Activated naive CD8-positive, alpha-beta T cell (primary cell): ENCODE results near the gene SLC1A2.

Experiments
- H3K27ac Mint-ChIP-seq: one replicate; pipeline ENCODE4 v1.8.0; 2021; ENCODE audit warnings: mixed read lengths
- H3K27me3 Mint-ChIP-seq: one replicate; pipeline ENCODE4 v1.8.0; 2021; ENCODE audit warnings: mixed read lengths
- H3K36me3 Mint-ChIP-seq: one replicate; pipeline ENCODE4 v1.8.0; 2021; ENCODE audit warnings: mixed read lengths
- H3K4me1 Mint-ChIP-seq: one replicate; pipeline ENCODE4 v1.8.0; 2021; ENCODE audit warnings: low read depth, mixed read lengths
- H3K4me3 Mint-ChIP-seq: one replicate; pipeline ENCODE4 v1.8.0; 2021; ENCODE audit warnings: mild to moderate bottlenecking, mixed read lengths
- H3K9me3 Mint-ChIP-seq: one replicate; pipeline ENCODE4 v1.8.0; 2021; ENCODE audit warnings: low read depth, mixed read lengths

SLC1A2 gene

GRCh38 chr11:35357923-35358322 lies 61.4 kb downstream of the SLC1A2 start:
- H3K4me1 Mint-ChIP-seq = peaks cover 8% of the 10 kb centered on the region
- no peaks in the 10 kb centered on the region for H3K36me3 Mint-ChIP-seq
- no peak overlapping the region for H3K27ac Mint-ChIP-seq
- no peaks in the 10 kb centered on the region for H3K27me3 Mint-ChIP-seq
- no peak overlapping the region for H3K4me3 Mint-ChIP-seq
- H3K9me3 Mint-ChIP-seq = no peaks in the 10 kb centered on the region

GRCh38 chr11:35355102-35355749 lies 64.1 kb downstream of the SLC1A2 start:
- Mint-ChIP-seq H3K27me3 (no peaks in the 10 kb centered on the region), H3K4me3 (no peak overlapping the region), H3K27ac (no peak overlapping the region), H3K36me3 (no peaks in the 10 kb centered on the region), H3K4me1 (peaks cover 10% of the 10 kb centered on the region), H3K9me3 (no peaks in the 10 kb centered on the region)

GRCh38 chr11:35354644-35355043 lies 64.7 kb downstream of the SLC1A2 start:
- H3K27me3 Mint-ChIP-seq = no peaks in the 10 kb centered on the region
- peaks cover 16% of the 10 kb centered on the region for H3K4me1 Mint-ChIP-seq
- no peaks in the 10 kb centered on the region for H3K9me3 Mint-ChIP-seq
- H3K36me3 Mint-ChIP-seq = no peaks in the 10 kb centered on the region
- no peak overlapping the region for H3K27ac Mint-ChIP-seq
- no peak overlapping the region for H3K4me3 Mint-ChIP-seq

- Mint-ChIP-seq H3K27me3 (no peaks in the 10 kb centered on the region), H3K4me3 (no peak overlapping the region), H3K36me3 (no peaks in the 10 kb centered on the region), H3K27ac (no peak overlapping the region), H3K4me1 (peaks cover 29% of the 10 kb centered on the region), H3K9me3 (no peaks in the 10 kb centered on the region)
These were observed 67.1 kb downstream of the SLC1A2 start for GRCh38 chr11:35352077-35352888.

GRCh38 chr11:35349897-35350296 lies 69.5 kb downstream of the SLC1A2 start:
- Mint-ChIP-seq H3K4me1 (peaks cover 28% of the 10 kb centered on the region), H3K27me3 (no peaks in the 10 kb centered on the region), H3K27ac (peak overlapping the region; percentile 70), H3K9me3 (no peaks in the 10 kb centered on the region), H3K4me3 (peak overlapping the region; percentile 27), H3K36me3 (no peaks in the 10 kb centered on the region)

- no peaks in the 10 kb centered on the region for H3K27me3 Mint-ChIP-seq
- H3K27ac Mint-ChIP-seq = peak overlapping the region; percentile 70
- H3K4me1 Mint-ChIP-seq = peaks cover 35% of the 10 kb centered on the region
- H3K36me3 Mint-ChIP-seq = no peaks in the 10 kb centered on the region
- H3K4me3 Mint-ChIP-seq = peak overlapping the region; percentile 56
- no peaks in the 10 kb centered on the region for H3K9me3 Mint-ChIP-seq
These were observed 70.3 kb downstream of the SLC1A2 start for GRCh38 chr11:35348898-35349687.

- no peaks in the 10 kb centered on the region for H3K9me3 Mint-ChIP-seq
- no peak overlapping the region for H3K27ac Mint-ChIP-seq
- H3K4me3 Mint-ChIP-seq = no peak overlapping the region
- no peaks in the 10 kb centered on the region for H3K27me3 Mint-ChIP-seq
- no peaks in the 10 kb centered on the region for H3K36me3 Mint-ChIP-seq
- H3K4me1 Mint-ChIP-seq = peaks cover 46% of the 10 kb centered on the region
These were observed 71.4 kb downstream of the SLC1A2 start for GRCh38 chr11:35347921-35348331.

GRCh38 chr11:35347173-35347878 lies 72.0 kb downstream of the SLC1A2 start:
- Mint-ChIP-seq H3K36me3 (no peaks in the 10 kb centered on the region), H3K27ac (no peak overlapping the region), H3K27me3 (no peaks in the 10 kb centered on the region), H3K4me3 (no peak overlapping the region), H3K9me3 (no peaks in the 10 kb centered on the region), H3K4me1 (peaks cover 51% of the 10 kb centered on the region)

GRCh38 chr11:35346472-35347156 lies 72.7 kb downstream of the SLC1A2 start:
- Mint-ChIP-seq H3K36me3 (no peaks in the 10 kb centered on the region), H3K27me3 (no peaks in the 10 kb centered on the region), H3K9me3 (no peaks in the 10 kb centered on the region), H3K27ac (no peak overlapping the region), H3K4me3 (no peak overlapping the region), H3K4me1 (peaks cover 57% of the 10 kb centered on the region)

- no peak overlapping the region for H3K4me3 Mint-ChIP-seq
- H3K27me3 Mint-ChIP-seq = no peaks in the 10 kb centered on the region
- no peaks in the 10 kb centered on the region for H3K9me3 Mint-ChIP-seq
- H3K27ac Mint-ChIP-seq = no peak overlapping the region
- no peaks in the 10 kb centered on the region for H3K36me3 Mint-ChIP-seq
- peaks cover 52% of the 10 kb centered on the region for H3K4me1 Mint-ChIP-seq
These were observed 74.4 kb downstream of the SLC1A2 start for GRCh38 chr11:35344681-35345574.

- Mint-ChIP-seq H3K36me3 (no peaks in the 10 kb centered on the region), H3K4me1 (peaks cover 36% of the 10 kb centered on the region), H3K27ac (peak overlapping the region; percentile 55), H3K27me3 (no peaks in the 10 kb centered on the region), H3K9me3 (no peaks in the 10 kb centered on the region), H3K4me3 (peak overlapping the region; percentile 32)
These were observed 76.2 kb downstream of the SLC1A2 start for GRCh38 chr11:35343033-35343598.

GRCh38 chr11:35340715-35341114 lies 78.6 kb downstream of the SLC1A2 start:
- no peak overlapping the region for H3K4me3 Mint-ChIP-seq
- H3K27me3 Mint-ChIP-seq = no peaks in the 10 kb centered on the region
- no peaks in the 10 kb centered on the region for H3K9me3 Mint-ChIP-seq
- H3K4me1 Mint-ChIP-seq = peaks cover 46% of the 10 kb centered on the region
- no peak overlapping the region for H3K27ac Mint-ChIP-seq
- H3K36me3 Mint-ChIP-seq = no peaks in the 10 kb centered on the region

GRCh38 chr11:35340071-35340470 lies 79.3 kb downstream of the SLC1A2 start:
- no peak overlapping the region for H3K27ac Mint-ChIP-seq
- H3K9me3 Mint-ChIP-seq = no peaks in the 10 kb centered on the region
- H3K36me3 Mint-ChIP-seq = no peaks in the 10 kb centered on the region
- H3K4me1 Mint-ChIP-seq = peaks cover 43% of the 10 kb centered on the region
- no peaks in the 10 kb centered on the region for H3K27me3 Mint-ChIP-seq
- H3K4me3 Mint-ChIP-seq = no peak overlapping the region
